HEK293 (cell line): Measurements from ENCODE around the gene ZNF223.

Experiments used
- SP3 ChIP-seq: fragments of 450-650 bp; formaldehyde crosslinking; IDR thresholded peaks from 2 replicates; pipeline ENCODE4 v1.5.1; 2016; ENCODE audit warnings: missing biosample characterization, missing genetic modification characterization
- ZNF140 ChIP-seq: fragments of 450-650 bp; formaldehyde crosslinking; IDR thresholded peaks from 2 replicates; pipeline ENCODE4 v1.5.1; 2016; ENCODE audit warnings: missing biosample characterization, missing genetic modification characterization
- ZNF24 ChIP-seq: fragments of 450-650 bp; formaldehyde crosslinking; IDR thresholded peaks from 2 replicates; pipeline ENCODE4 v1.5.1; 2016; ENCODE audit warnings: missing biosample characterization, missing genetic modification characterization
- ZNF48 ChIP-seq: fragments of 450-650 bp; formaldehyde crosslinking; IDR thresholded peaks from 2 replicates; pipeline ENCODE4 v1.5.1; 2016; ENCODE audit warnings: missing biosample characterization, missing genetic modification characterization
- TF ChIP-seq, protein P1 (sequence below): fragments of 450-650 bp; formaldehyde crosslinking; IDR thresholded peaks from 2 replicates; pipeline ENCODE4 v1.5.1; 2016; ENCODE audit warnings: missing biosample characterization, missing genetic modification characterization
- TF ChIP-seq, protein P2 (sequence below): fragments of 450-650 bp; formaldehyde crosslinking; IDR thresholded peaks from 2 replicates; pipeline ENCODE4 v1.5.1; 2016; ENCODE audit warnings: missing biosample characterization, missing genetic modification characterization

DNA sequence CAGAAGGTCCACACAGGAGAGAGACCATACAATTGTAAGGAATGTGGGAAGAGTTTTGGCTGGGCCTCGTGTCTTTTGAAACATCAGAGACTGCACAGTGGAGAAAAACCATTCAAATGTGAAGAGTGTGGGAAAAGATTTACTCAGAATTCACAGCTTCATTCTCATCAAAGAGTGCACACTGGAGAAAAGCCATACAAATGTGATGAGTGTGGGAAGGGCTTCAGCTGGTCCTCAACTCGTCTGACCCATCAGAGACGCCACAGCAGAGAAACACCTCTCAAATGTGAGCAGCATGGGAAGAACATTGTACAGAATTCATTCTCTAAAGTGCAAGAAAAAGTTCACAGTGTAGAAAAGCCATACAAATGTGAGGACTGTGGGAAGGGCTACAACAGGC is 55.9 kb downstream of the ZNF223 start:
- TF ChIP-seq, protein P1, sequence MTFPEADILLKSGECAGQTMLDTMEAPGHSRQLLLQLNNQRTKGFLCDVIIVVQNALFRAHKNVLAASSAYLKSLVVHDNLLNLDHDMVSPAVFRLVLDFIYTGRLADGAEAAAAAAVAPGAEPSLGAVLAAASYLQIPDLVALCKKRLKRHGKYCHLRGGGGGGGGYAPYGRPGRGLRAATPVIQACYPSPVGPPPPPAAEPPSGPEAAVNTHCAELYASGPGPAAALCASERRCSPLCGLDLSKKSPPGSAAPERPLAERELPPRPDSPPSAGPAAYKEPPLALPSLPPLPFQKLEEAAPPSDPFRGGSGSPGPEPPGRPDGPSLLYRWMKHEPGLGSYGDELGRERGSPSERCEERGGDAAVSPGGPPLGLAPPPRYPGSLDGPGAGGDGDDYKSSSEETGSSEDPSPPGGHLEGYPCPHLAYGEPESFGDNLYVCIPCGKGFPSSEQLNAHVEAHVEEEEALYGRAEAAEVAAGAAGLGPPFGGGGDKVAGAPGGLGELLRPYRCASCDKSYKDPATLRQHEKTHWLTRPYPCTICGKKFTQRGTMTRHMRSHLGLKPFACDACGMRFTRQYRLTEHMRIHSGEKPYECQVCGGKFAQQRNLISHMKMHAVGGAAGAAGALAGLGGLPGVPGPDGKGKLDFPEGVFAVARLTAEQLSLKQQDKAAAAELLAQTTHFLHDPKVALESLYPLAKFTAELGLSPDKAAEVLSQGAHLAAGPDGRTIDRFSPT (tag by site-specific recombination): no peak
- TF ChIP-seq, protein P2, sequence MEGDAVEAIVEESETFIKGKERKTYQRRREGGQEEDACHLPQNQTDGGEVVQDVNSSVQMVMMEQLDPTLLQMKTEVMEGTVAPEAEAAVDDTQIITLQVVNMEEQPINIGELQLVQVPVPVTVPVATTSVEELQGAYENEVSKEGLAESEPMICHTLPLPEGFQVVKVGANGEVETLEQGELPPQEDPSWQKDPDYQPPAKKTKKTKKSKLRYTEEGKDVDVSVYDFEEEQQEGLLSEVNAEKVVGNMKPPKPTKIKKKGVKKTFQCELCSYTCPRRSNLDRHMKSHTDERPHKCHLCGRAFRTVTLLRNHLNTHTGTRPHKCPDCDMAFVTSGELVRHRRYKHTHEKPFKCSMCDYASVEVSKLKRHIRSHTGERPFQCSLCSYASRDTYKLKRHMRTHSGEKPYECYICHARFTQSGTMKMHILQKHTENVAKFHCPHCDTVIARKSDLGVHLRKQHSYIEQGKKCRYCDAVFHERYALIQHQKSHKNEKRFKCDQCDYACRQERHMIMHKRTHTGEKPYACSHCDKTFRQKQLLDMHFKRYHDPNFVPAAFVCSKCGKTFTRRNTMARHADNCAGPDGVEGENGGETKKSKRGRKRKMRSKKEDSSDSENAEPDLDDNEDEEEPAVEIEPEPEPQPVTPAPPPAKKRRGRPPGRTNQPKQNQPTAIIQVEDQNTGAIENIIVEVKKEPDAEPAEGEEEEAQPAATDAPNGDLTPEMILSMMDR (tag by site-specific recombination): no peak
- no peak for TF ChIP-seq ZNF48
- TF ChIP-seq ZNF24 (tag by site-specific recombination): no peak
- TF ChIP-seq SP3 (tag by site-specific recombination): no peak
- TF ChIP-seq ZNF140: no peak
